GM21825 (cell line): ENCODE measurements around the gene NUB1.

Source experiments
- ATAC-seq: cut with Tn5 transposase; IDR thresholded peaks from one replicate; pipeline ENCODE4 v1.9.1; 2021; ENCODE audit warnings: mild to moderate bottlenecking, moderate library complexity; ENCODE audit not compliant: unreplicated experiment

NUB1 gene

DNA sequence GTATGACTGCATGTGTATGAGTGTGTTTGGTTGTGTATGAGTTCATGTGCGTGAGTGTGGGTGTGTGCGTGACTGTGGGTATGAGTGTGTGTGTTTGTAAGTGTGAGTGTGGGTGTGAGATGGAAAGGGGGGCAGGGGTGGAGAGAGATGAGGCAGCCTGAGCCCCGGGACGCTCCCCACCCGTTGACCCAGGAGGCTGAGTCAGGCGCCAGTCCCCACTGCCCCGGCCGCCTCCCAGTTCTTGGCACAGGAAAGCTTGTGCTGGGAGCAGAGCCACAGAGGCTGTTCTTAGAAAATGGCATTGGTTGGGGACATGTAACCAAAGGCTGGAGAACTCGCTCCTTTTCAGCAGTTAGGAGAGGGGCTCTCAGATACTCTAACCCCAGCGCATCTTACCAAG lies 27.8 kb upstream of the NUB1 start:
- ATAC-seq = no peak

DNA sequence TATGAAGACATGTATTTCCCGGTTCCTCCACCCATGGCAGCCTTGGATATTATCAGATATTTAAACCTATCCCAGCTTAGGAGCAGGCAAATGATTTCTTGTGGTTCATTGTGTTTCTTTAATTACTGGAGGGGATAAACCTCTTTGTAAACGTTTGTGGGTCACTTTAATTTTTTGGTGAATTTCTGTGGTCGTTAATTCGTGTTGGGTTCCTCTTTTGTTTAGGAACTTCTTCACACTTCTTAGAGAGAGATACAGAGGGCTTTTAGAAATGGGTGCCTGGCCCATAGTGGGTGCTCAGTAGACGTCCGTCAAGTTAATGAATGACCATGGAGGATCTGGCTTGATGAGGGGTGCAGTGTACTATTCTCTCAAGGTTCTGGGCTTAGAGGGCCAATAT lies 27.2 kb upstream of the NUB1 start:
- ATAC-seq = no peak

GRCh38 chr7:151315038-151315655 lies 26.5 kb upstream of the NUB1 start:
- peak; percentile 67 for ATAC-seq

GRCh38 chr7:151316896-151317295 lies 24.7 kb upstream of the NUB1 start:
- ATAC-seq = no peak

DNA sequence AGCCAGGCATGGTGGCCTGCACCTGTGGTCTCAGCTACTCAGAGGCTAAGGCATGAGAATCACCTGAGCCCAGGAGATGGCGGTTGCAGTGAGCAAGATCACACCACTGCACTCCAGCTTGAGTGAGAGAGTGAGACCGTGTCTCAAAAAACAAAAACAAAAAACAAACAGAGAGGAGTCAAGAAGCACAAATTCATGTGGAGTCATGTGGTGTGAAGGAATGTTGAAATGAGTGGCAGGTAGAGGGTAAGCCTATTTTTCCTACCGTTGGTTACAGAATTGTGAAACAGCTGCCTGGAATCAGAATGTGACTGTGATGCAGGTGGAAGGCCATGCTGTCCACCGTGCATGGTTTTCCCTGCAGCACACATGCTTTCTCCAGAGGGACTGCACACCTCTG lies 23.7 kb upstream of the NUB1 start:
- ATAC-seq = no peak

GRCh38 chr7:151319189-151319588 lies 22.4 kb upstream of the NUB1 start:
- ATAC-seq = no peak

- no peak for ATAC-seq
These were observed 21.3 kb upstream of the NUB1 start for GRCh38 chr7:151320263-151320845.

DNA sequence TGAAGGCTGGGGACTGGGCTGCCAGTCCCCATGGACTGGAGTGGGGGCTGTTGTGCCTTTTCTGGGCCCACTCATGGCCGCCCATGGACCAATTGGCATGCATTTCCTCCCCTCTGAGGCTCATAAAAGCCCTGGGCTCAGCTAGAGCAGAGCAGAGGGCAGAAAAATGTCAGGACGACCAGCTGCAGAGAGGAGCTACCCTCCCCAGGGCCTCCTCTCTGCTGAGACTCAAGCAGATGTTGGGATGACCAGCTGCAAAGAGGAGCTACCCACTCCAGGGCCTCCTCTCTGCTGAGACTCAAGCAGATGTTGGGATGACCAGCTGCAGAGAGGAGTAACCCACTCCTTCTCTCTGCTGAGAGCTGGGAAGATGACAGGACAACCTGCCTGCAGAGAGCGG lies 20.3 kb upstream of the NUB1 start:
- no peak for ATAC-seq

DNA sequence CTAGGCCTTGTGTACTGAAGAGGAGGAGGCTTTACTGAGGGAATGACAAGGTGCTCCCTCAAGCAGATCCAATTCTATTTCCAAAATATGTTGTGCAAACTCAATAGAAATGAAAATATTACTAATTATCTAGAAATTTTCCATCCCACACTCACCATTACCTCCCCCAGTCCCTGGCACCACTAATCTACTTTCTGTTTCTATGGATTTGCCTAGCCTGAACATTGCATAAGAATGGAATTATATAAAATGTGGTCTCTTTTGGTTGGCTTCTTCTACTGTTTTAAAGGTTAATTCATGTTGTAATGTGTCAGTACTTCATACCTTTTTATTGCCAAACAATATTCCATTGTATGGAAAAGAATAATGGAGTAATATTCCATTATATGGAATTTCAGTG lies 18.7 kb upstream of the NUB1 start:
- ATAC-seq = no peak

DNA sequence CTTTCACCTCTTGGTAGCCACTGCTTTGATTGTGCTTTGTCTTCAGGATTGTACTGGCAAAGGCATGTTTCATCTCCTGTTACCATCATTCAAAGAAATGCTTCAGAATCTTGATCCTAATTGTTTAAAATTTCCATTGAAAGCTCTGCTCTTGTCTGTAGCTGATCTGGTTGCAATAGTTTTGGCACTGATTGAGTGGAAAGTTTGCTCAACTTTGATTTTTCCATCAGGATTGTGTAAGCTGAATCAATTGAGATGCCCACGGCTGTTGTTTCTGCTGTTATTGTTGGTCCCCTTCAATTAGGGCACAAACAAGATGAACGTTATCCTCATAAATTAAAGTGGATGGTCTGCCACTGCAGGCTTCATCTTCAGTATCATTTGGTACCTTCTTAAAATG lies 14.6 kb upstream of the NUB1 start:
- ATAC-seq = no peak

- no peak for ATAC-seq
These were observed 14.0 kb upstream of the NUB1 start for GRCh38 chr7:151327659-151328058.

- ATAC-seq = no peak
These were observed 11.4 kb upstream of the NUB1 start for GRCh38 chr7:151330181-151330580.

DNA sequence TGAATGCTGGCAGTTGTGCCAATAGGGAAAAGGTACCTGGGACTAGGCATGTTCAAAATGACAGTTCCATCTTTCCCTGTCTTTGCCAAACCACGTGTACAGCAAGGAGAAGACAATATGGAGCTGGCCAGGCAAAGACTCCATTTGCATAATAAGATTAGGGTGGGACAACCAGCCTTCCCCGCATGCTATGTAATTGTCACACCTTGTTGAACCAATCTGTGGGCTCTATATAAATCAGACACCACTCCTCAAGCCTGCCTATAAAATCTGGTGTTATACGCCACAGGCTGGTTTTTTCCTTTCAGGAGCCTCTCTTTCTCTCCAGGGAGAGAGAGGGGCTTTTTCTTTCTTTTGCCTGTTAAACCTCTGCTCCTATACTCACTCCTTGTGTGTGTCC lies 11.0 kb upstream of the NUB1 start:
- ATAC-seq = no peak

DNA sequence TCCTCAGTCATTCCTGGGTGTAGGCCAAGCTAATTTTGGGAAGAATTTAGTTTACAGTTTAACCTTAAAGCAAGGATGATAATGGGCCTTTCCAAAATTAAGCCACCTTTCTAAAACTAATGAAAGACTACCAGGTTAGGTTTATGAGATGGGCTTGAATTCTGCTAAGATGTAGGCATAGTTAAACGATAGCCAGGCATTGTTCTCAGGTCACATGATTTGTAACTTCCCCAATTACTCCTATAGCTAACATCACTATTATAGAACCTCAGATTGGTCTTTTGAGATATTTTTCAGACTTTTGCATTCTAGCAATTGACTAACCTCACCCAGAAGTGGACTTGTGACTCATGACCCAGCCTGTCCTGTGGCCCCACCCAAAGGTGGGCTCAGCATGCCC lies 7.0 kb upstream of the NUB1 start:
- no peak for ATAC-seq

DNA sequence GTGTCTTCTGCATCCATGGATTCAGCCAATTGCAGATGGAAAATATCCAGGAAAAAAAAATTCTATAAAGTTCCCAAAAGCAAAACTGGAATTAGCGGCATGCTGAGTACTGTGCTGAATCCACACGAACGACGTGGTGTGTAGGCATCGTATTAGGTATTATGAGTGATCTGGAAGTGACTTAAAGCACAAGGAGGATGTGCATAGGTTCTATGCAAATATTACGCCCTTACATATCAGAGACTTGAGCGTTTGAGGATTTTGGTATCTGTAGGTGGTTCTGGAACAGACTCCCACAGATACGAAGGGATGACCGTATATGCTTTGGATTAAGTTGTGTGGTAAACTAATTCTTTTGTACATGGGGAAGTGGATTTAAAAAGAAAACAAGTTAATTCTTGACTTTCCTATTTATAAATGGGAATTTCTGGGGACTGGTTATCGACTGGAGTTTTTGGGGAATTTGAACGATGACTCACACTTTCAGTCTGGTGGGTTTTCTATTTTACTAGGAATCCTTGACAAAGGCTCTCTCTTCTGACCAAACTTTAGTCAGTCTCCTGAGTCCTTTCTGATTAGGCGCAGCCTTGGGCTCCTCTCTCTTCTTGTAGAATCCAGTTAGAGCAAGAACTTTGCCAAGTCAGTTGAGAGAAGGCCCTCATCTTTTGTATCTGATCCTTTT lies 5.4 kb upstream of the NUB1 start:
- ATAC-seq = no peak

DNA sequence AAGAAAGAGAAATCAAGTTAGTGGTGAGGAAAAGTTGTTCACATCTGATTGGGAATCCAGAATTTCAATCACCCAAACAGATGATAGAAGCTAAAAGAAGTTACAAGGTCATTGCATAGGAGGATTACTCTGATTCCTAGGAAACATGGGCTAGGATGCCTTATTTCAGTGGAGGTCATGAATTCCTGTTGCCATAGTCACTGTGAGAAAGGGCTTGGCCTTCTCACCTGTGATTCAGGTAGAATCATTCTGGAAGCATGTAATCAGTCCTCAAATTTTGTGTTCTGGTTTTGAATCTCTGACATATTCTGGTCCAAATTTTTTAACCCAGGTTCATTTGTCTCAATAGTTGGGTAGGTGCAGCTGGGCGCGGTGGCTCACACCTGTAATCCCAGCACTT lies 4.3 kb upstream of the NUB1 start:
- no peak for ATAC-seq

GRCh38 chr7:151338809-151339208 lies 2.8 kb upstream of the NUB1 start:
- no peak for ATAC-seq

- peak; percentile 36 for ATAC-seq
These were observed 1.8 kb upstream of the NUB1 start for GRCh38 chr7:151339651-151340382.

GRCh38 chr7:151340794-151341356 lies 737 bp upstream of the NUB1 start:
- no peak for ATAC-seq

GRCh38 chr7:151342102-151342646 lies 562 bp downstream of the NUB1 start:
- ATAC-seq = peak; percentile 55

DNA sequence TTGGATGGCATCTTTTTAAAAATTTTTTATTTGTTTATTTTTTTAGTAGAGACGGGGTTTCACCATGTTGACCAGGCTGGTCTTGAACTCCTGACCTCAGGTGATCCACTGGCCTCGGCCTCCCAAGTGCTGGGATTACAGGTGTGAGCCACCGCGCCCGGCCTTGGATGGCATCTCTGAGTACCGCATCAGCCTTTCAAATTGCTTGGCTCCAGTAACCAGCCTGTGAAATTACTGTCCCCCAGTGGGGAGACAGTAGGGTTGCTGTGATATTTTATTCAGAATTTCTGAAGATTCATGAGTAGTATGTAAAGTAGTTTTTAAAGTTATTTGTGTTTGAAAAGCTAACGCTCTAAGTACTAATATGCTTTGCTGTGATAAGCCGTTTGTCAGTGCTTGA lies 1.2 kb downstream of the NUB1 start:
- no peak for ATAC-seq
